ENCODE results near the gene URM1.
"Not testable (repeated sequence)": the region's sequence is repeated elsewhere in the genome, so short reads cannot be mapped to it uniquely, and the experiment has no call there.

The URM1 gene

GRCh38 chr9:128415281-128415680 is 44.1 kb downstream of the URM1 start:
- Histone ChIP-seq H3K27ac (ENCODE audit: low read depth, low read length) (no peak overlapping the region), H3K9me3 (ENCODE audit: low read length) (no peaks in the 10 kb centered on the region), H3K9ac (ENCODE audit: low read length) (no peak overlapping the region), H3K4me3 (ENCODE audit: low read depth in 1 of 2, low read length in 2 of 2) (no peak overlapping the region), H3K27me3 (ENCODE audit: control insufficient read depth in 1 of 2, insufficient read depth in 2 of 2, low read length in 2 of 2) (peaks cover 0 to 8% of the 10 kb centered on the region in 2 donors), H3K4me1 (ENCODE audit: insufficient read depth, low read length) (peaks cover 9% of the 10 kb centered on the region), H3K36me3 (ENCODE audit: insufficient read depth, low read length) (no peaks in the 10 kb centered on the region)

GRCh38 chr9:128416014-128416413 is 44.8 kb downstream of the URM1 start:
- Histone ChIP-seq H3K27me3 (ENCODE audit: control insufficient read depth in 1 of 2, insufficient read depth in 2 of 2, low read length in 2 of 2) (peaks cover 0 to 8% of the 10 kb centered on the region in 2 donors), H3K4me1 (ENCODE audit: insufficient read depth, low read length) (peaks cover 10% of the 10 kb centered on the region), H3K27ac (ENCODE audit: low read depth, low read length) (no peak overlapping the region), H3K9me3 (ENCODE audit: low read length) (no peaks in the 10 kb centered on the region), H3K36me3 (ENCODE audit: insufficient read depth, low read length) (no peaks in the 10 kb centered on the region), H3K9ac (ENCODE audit: low read length) (no peak overlapping the region), H3K4me3 (ENCODE audit: low read depth in 1 of 2, low read length in 2 of 2) (no peak overlapping the region)

GRCh38 chr9:128416432-128417019 is 45.4 kb downstream of the URM1 start:
- H3K27ac ChIP-seq (ENCODE audit: low read depth, low read length), result no peak overlapping the region
- H3K4me3 ChIP-seq (ENCODE audit: low read depth in 1 of 2, low read length in 2 of 2), result no peak overlapping the region
- H3K9me3 ChIP-seq (ENCODE audit: low read length), result no peaks in the 10 kb centered on the region
- H3K27me3 ChIP-seq (ENCODE audit: control insufficient read depth in 1 of 2, insufficient read depth in 2 of 2, low read length in 2 of 2), result peaks cover 0 to 8% of the 10 kb centered on the region in 2 donors
- H3K9ac ChIP-seq (ENCODE audit: low read length), result no peak overlapping the region
- no peaks in the 10 kb centered on the region for H3K36me3 ChIP-seq (ENCODE audit: insufficient read depth, low read length)
- H3K4me1 ChIP-seq (ENCODE audit: insufficient read depth, low read length), result peaks cover 15% of the 10 kb centered on the region

- no peak overlapping the region for H3K9ac ChIP-seq (ENCODE audit: low read length)
- no peak overlapping the region for H3K27ac ChIP-seq (ENCODE audit: low read depth, low read length)
- peaks cover 0 to 8% of the 10 kb centered on the region in 2 donors for H3K27me3 ChIP-seq (ENCODE audit: control insufficient read depth in 1 of 2, insufficient read depth in 2 of 2, low read length in 2 of 2)
- peaks cover 20% of the 10 kb centered on the region for H3K4me1 ChIP-seq (ENCODE audit: insufficient read depth, low read length)
- H3K4me3 ChIP-seq (ENCODE audit: low read depth in 1 of 2, low read length in 2 of 2), result peak overlapping the region; percentile 68 to 71
- H3K9me3 ChIP-seq (ENCODE audit: low read length), result no peaks in the 10 kb centered on the region
- H3K36me3 ChIP-seq (ENCODE audit: insufficient read depth, low read length), result peaks cover 6% of the 10 kb centered on the region
Observed at GRCh38 chr9:128419061-128419925, 48.1 kb downstream of the URM1 start.

GRCh38 chr9:128420060-128420650 is 49.0 kb downstream of the URM1 start:
- Histone ChIP-seq H3K36me3 (ENCODE audit: insufficient read depth, low read length) (peaks cover 8% of the 10 kb centered on the region), H3K27me3 (ENCODE audit: control insufficient read depth in 1 of 2, insufficient read depth in 2 of 2, low read length in 2 of 2) (peaks cover 0 to 3% of the 10 kb centered on the region in 2 donors), H3K4me3 (ENCODE audit: low read depth in 1 of 2, low read length in 2 of 2) (peak overlapping the region; percentile 68 to 71), H3K4me1 (ENCODE audit: insufficient read depth, low read length) (peaks cover 20% of the 10 kb centered on the region), H3K9ac (ENCODE audit: low read length) (no peak overlapping the region), H3K27ac (ENCODE audit: low read depth, low read length) (peak overlapping the region; percentile 75), H3K9me3 (ENCODE audit: low read length) (no peaks in the 10 kb centered on the region)

- Histone ChIP-seq H3K4me3 (ENCODE audit: low read depth in 1 of 2, low read length in 2 of 2) (peak within 1 kb of the TSS; percentile 68 to 71), H3K9ac (ENCODE audit: low read length) (peak within 1 kb of the TSS; percentile 39), H3K9me3 (ENCODE audit: low read length) (no peaks in the 10 kb centered on the region), H3K27me3 (ENCODE audit: control insufficient read depth in 1 of 2, insufficient read depth in 2 of 2, low read length in 2 of 2) (no peaks in the 10 kb centered on the region), H3K27ac (ENCODE audit: low read depth, low read length) (peak within 1 kb of the TSS; percentile 75), H3K36me3 (ENCODE audit: insufficient read depth, low read length) (peaks cover 8% of the 10 kb centered on the region), H3K4me1 (ENCODE audit: insufficient read depth, low read length) (peaks cover 20% of the 10 kb centered on the region)
Observed at GRCh38 chr9:128420651-128421481, 49.7 kb downstream of the URM1 start, which contains the start of gene CERCAM. Gene CERCAM (plus strand): TSS chr9:128420857. CDS start chr9:128420878, 21 bp downstream.

GRCh38 chr9:128421482-128421996 is 50.4 kb downstream of the URM1 start:
- H3K36me3 ChIP-seq (ENCODE audit: insufficient read depth, low read length), result peaks cover 9% of the 10 kb centered on the region
- H3K27me3 ChIP-seq (ENCODE audit: control insufficient read depth in 1 of 2, insufficient read depth in 2 of 2, low read length in 2 of 2), result no peaks in the 10 kb centered on the region
- H3K27ac ChIP-seq (ENCODE audit: low read depth, low read length), result peak overlapping the region; percentile 75
- peak overlapping the region; percentile 39 for H3K9ac ChIP-seq (ENCODE audit: low read length)
- peak overlapping the region; percentile 68 to 71 for H3K4me3 ChIP-seq (ENCODE audit: low read depth in 1 of 2, low read length in 2 of 2)
- no peaks in the 10 kb centered on the region for H3K9me3 ChIP-seq (ENCODE audit: low read length)
- H3K4me1 ChIP-seq (ENCODE audit: insufficient read depth, low read length), result peaks cover 20% of the 10 kb centered on the region

- Histone ChIP-seq H3K4me1 (ENCODE audit: insufficient read depth, low read length) (peaks cover 20% of the 10 kb centered on the region), H3K9ac (ENCODE audit: low read length) (peak overlapping the region; percentile 39), H3K4me3 (ENCODE audit: low read depth in 1 of 2, low read length in 2 of 2) (peak overlapping the region in 1 of 2 donors; percentile 71), H3K36me3 (ENCODE audit: insufficient read depth, low read length) (peaks cover 12% of the 10 kb centered on the region)
- H3K27ac ChIP-seq (ENCODE audit: low read depth, low read length); H3K27me3 ChIP-seq (ENCODE audit: control insufficient read depth in 1 of 2, insufficient read depth in 2 of 2, low read length in 2 of 2); H3K9me3 ChIP-seq (ENCODE audit: low read length): not testable (repeated sequence)
Observed at GRCh38 chr9:128422022-128422782, 51.0 kb downstream of the URM1 start.

- no peak overlapping the region for H3K9ac ChIP-seq (ENCODE audit: low read length)
- H3K4me1 ChIP-seq (ENCODE audit: insufficient read depth, low read length), result peaks cover 20% of the 10 kb centered on the region
- no peaks in the 10 kb centered on the region for H3K9me3 ChIP-seq (ENCODE audit: low read length)
- H3K4me3 ChIP-seq (ENCODE audit: low read depth in 1 of 2, low read length in 2 of 2), result no peak overlapping the region
- peaks cover 12% of the 10 kb centered on the region for H3K36me3 ChIP-seq (ENCODE audit: insufficient read depth, low read length)
- no peak overlapping the region for H3K27ac ChIP-seq (ENCODE audit: low read depth, low read length)
- no peaks in the 10 kb centered on the region for H3K27me3 ChIP-seq (ENCODE audit: control insufficient read depth in 1 of 2, insufficient read depth in 2 of 2, low read length in 2 of 2)
Observed at GRCh38 chr9:128422783-128423150, 51.6 kb downstream of the URM1 start.

GRCh38 chr9:128423356-128423755 is 52.2 kb downstream of the URM1 start:
- not testable (repeated sequence) for H3K27ac ChIP-seq (ENCODE audit: low read depth, low read length); H3K27me3 ChIP-seq (ENCODE audit: control insufficient read depth in 1 of 2, insufficient read depth in 2 of 2, low read length in 2 of 2); H3K9me3 ChIP-seq (ENCODE audit: low read length); H3K4me3 ChIP-seq (ENCODE audit: low read depth in 1 of 2, low read length in 2 of 2); H3K9ac ChIP-seq (ENCODE audit: low read length)
- H3K36me3 ChIP-seq (ENCODE audit: insufficient read depth, low read length), result peaks cover 12% of the 10 kb centered on the region
- H3K4me1 ChIP-seq (ENCODE audit: insufficient read depth, low read length), result peaks cover 20% of the 10 kb centered on the region
